Endothelial cell of umbilical vein (primary cell): ENCODE results near the gene CMTM3.

ENCODE experiments used
- CTCF ChIP-seq, 2 donors: IDR thresholded peaks; 1 replicate in 1 of 2; 2 replicates in 1 of 2; pipeline ENCODE4 v1.5.1; 2011; ENCODE audit warnings: low read length in 2 of 2, mild to moderate bottlenecking in 2 of 2, moderate library complexity in 2 of 2, control low read depth in 1 of 2, inconsistent platforms in 1 of 2, low read depth in 1 of 2; ENCODE audit not compliant: insufficient read depth in 1 of 2; ENCODE audit errors: extremely low read depth in 1 of 2
- MAX ChIP-seq: IDR thresholded peaks from 2 replicates; pipeline ENCODE4 v1.6.1; 2011; ENCODE audit not compliant: insufficient read depth, insufficient read length
- POLR2A ChIP-seq: IDR thresholded peaks from 2 replicates; pipeline ENCODE4 v1.6.1; 2012; ENCODE audit warnings: low read depth, mild to moderate bottlenecking, control low read depth, low read length
- POLR2AphosphoS5 ChIP-seq: IDR thresholded peaks from 2 replicates; pipeline ENCODE4 v1.6.1; 2012; ENCODE audit warnings: low read depth, mild to moderate bottlenecking, control low read depth, low read length, moderate library complexity; ENCODE audit not compliant: insufficient read depth

- TF ChIP-seq CTCF (IDR thresholded peaks at IDR 0.05; ENCODE audit: extremely low read depth in 1 of 2, insufficient read depth in 1 of 2, low read depth in 1 of 2, low read length in 2 of 2) (no peak), MAX (no peak), POLR2A (no peak), POLR2AphosphoS5 (no peak)
Measured at GRCh38 chr16:66568355-66568754, 36.1 kb upstream of the CMTM3 start.
